Measurements from ENCODE around the gene TNXB.

TNXB gene

DNA sequence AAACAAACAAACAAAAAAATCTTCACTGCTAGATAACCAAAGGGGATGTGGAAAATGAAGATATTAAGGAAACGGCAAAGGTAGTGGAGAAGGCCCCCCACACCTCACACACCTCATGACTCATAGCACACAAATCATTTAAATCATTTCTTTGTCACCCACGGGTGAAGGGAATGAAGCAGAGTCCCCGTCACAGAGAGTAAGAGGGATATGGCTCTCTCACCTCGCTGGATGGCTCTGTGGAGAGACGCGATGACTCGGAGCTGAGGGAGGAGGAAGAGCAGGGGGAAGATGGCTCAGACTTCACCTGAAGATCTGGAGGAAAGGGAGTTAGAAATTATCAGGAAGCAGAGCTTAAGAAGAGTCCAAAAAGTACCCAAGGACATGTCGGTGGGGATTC, 17.7 kb upstream of the TNXB start:
- peaks cover 5% of the 10 kb centered on the region for H3K36me3 ChIP-seq (ENCODE audit: control insufficient read depth, insufficient read depth, low read length)
- DNase-seq (ENCODE audit: extremely low read depth, insufficient read length) = no peak
- TF ChIP-seq, protein P1, sequence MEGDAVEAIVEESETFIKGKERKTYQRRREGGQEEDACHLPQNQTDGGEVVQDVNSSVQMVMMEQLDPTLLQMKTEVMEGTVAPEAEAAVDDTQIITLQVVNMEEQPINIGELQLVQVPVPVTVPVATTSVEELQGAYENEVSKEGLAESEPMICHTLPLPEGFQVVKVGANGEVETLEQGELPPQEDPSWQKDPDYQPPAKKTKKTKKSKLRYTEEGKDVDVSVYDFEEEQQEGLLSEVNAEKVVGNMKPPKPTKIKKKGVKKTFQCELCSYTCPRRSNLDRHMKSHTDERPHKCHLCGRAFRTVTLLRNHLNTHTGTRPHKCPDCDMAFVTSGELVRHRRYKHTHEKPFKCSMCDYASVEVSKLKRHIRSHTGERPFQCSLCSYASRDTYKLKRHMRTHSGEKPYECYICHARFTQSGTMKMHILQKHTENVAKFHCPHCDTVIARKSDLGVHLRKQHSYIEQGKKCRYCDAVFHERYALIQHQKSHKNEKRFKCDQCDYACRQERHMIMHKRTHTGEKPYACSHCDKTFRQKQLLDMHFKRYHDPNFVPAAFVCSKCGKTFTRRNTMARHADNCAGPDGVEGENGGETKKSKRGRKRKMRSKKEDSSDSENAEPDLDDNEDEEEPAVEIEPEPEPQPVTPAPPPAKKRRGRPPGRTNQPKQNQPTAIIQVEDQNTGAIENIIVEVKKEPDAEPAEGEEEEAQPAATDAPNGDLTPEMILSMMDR (IDR thresholded peaks at IDR 0.05; ENCODE audit: insufficient read depth, low read length, poor library complexity, severe bottlenecking) = no peak
- peak overlapping the region; percentile 99 for H3K4me3 ChIP-seq (replicated peaks; ENCODE audit: low read depth, low read length)
- H3K27me3 ChIP-seq (replicated peaks; ENCODE audit: control insufficient read depth, insufficient read depth, low read length) = no peaks in the 10 kb centered on the region

DNA sequence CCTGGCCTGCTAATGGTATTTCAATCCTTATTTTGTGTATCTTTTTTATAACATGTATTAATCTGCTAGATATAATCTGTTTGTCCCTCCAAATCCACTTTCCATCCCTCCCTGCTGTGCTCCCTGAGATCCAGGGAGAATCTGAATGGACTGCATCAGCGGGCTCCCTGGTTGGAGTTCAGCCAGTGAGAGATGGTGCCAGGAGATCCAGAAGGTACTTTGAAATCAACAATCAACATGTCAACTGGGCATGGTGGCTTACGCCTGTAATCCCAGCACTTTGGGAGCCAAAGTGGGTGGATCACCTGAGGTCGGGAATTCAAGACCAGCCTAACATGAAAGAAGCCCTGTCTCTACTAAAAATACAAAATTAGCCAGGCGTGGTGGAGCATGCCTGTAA, 14.5 kb upstream of the TNXB start:
- H3K27me3 ChIP-seq (replicated peaks; ENCODE audit: control insufficient read depth, insufficient read depth, low read length) = no peaks in the 10 kb centered on the region
- TF ChIP-seq, protein P1 (IDR thresholded peaks at IDR 0.05; ENCODE audit: insufficient read depth, low read length, poor library complexity, severe bottlenecking) = no peak
- peaks cover 15% of the 10 kb centered on the region for H3K36me3 ChIP-seq (ENCODE audit: control insufficient read depth, insufficient read depth, low read length)
- no peak overlapping the region for H3K4me3 ChIP-seq (replicated peaks; ENCODE audit: low read depth, low read length)
- no peak for DNase-seq (ENCODE audit: extremely low read depth, insufficient read length)

DNA sequence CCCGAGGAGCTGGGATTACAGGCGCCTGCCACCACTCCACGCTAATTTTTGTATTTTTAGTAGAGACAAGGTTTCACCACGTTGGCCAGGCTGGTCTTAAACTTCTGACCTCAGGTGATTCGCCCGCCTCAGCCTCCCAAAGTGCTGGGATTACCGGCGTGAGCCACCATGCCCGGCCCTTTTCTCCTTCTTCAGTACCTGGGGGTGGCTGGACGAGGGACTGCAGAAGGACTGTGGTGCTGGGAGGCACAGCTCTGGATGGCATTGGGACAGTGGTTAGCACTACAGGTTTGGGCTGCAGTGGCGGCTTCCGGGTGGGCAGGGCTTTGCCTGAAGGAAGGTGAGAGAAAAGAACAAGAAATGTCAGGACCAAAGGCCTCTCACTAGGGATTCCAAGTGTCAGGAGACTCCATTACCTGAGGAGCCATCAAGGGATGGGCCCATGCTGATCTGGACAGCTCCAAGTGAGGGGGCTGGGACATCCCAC, 11.5 kb upstream of the TNXB start:
- DNase-seq (ENCODE audit: extremely low read depth, insufficient read length) = no peak
- Histone ChIP-seq H3K27me3 (replicated peaks; ENCODE audit: control insufficient read depth, insufficient read depth, low read length) (no peaks in the 10 kb centered on the region), H3K4me3 (replicated peaks; ENCODE audit: low read depth, low read length) (no peak overlapping the region), H3K36me3 (ENCODE audit: control insufficient read depth, insufficient read depth, low read length) (peaks cover 34% of the 10 kb centered on the region)
- TF ChIP-seq, protein P1 (IDR thresholded peaks at IDR 0.05; ENCODE audit: insufficient read depth, low read length, poor library complexity, severe bottlenecking) = no peak

DNA sequence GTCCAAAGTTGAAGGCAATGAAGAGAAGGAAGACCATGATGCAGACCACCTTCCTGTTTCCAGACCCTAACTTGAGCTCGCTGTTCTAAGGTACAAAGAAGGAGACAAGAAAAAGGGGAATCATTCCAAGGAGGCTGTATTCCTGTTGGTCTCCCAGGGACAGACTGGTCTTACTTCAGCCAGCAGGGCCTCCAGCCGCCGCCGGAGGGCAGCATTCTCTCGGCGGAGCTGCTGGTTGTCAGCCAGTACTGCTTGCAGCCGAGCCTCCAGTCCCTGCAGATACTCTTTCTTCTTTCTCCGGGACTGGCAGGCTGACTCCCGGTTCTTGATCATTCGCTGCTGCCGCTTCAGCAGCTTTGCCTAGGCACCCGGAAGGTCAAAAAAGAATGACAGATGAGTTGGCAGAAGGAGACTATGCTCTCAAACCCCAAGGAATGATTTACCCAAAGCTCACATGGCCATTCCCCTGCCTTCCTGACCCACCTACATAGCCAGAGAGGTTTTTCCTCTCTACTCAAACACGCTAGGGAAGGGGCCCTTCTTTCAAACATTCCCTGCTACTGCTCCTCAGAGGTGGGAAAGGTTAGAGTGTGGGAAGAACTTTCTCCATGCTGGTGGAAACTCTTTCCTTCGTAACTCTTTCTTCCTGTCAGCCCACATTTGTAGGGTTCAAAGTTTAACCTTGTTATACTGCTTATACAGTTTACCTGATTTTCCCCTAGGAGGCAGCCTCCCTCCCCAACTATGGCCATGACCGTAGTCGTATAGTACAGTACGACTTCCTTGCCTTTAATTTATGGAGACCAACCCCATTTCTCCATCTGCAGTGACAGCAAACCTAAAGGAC, 9.9 kb upstream of the TNXB start:
- TF ChIP-seq, protein P1 (IDR thresholded peaks at IDR 0.05; ENCODE audit: insufficient read depth, low read length, poor library complexity, severe bottlenecking) = peak; percentile 94
- DNase-seq (ENCODE audit: extremely low read depth, insufficient read length) = peak; percentile 74
- peaks cover 37% of the 10 kb centered on the region for H3K36me3 ChIP-seq (ENCODE audit: control insufficient read depth, insufficient read depth, low read length)

DNA sequence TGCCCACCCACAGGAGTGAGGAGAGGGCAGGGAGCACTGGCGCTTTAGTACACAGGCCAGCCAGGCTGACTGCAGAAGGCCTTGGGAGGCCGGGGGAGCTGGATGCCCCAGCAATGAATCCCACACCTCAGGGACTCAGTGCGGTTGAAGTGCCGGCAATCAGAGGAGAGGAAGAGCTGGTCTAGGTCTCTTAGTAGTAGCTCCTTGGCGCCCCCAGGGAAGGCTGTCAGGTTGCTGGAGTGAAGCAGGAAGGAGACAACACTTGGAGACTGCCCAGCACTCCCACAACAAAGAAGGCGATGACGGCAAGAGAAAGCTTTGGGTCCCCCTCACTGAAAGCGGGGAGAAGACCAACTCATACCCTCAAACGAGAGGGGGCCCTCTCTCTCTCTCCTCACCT, 8.3 kb upstream of the TNXB start:
- no peak for DNase-seq (ENCODE audit: extremely low read depth, insufficient read length)
- Histone ChIP-seq H3K36me3 (ENCODE audit: control insufficient read depth, insufficient read depth, low read length) (peaks cover 42% of the 10 kb centered on the region), H3K27me3 (replicated peaks; ENCODE audit: control insufficient read depth, insufficient read depth, low read length) (no peaks in the 10 kb centered on the region), H3K4me3 (replicated peaks; ENCODE audit: low read depth, low read length) (no peak overlapping the region)
- TF ChIP-seq, protein P1 (IDR thresholded peaks at IDR 0.05; ENCODE audit: insufficient read depth, low read length, poor library complexity, severe bottlenecking) = no peak

More for the DNA sequence above, 9.9 kb upstream of the TNXB start:
- no peaks in the 10 kb centered on the region for H3K27me3 ChIP-seq (replicated peaks; ENCODE audit: control insufficient read depth, insufficient read depth, low read length)
- no peak overlapping the region for H3K4me3 ChIP-seq (replicated peaks; ENCODE audit: low read depth, low read length)
